Testis (tissue), 2 donors: Measurements from ENCODE around the gene CCDC33.

Source experiments
- CTCF ChIP-seq, 3 experiments: fragments of 450-650 bp in 2 of 3; fragments of 200-600 bp in 1 of 3; sonication (generic) in 1 of 3; IDR thresholded peaks; one replicate each; pipeline ENCODE4 v1.5.1; 2016 to 2019; ENCODE audit warnings: antibody characterized with exemption in 3 of 3, mild to moderate bottlenecking in 2 of 3, moderate library complexity in 1 of 3
- POLR2A ChIP-seq: fragments of 450-650 bp; IDR thresholded peaks from one replicate; pipeline ENCODE4 v1.6.1; 2017; ENCODE audit warnings: antibody characterized with exemption, mild to moderate bottlenecking, moderate library complexity

GRCh38 chr15:74191798-74192197, 44.3 kb upstream of the CCDC33 start:
- TF ChIP-seq CTCF (IDR thresholded peaks at IDR 0.05) (no peak), POLR2A (no peak)
